GM11168 (cell line): ENCODE results near the gene CTF1.

ENCODE experiments used
- in situ Hi-C: fragments of 300-500 bp; cut with MboI; formaldehyde crosslinking; loops from one replicate; pipeline ENCODE4 v1.12.0; 2022; ENCODE audit warnings: low sequenced_read_pairs; ENCODE audit not compliant: unreplicated experiment

CTF1 gene

GRCh38 chr16:30904114-30904780, 7.8 kb downstream of the CTF1 start:
- in situ Hi-C loops: no loop called here

DNA sequence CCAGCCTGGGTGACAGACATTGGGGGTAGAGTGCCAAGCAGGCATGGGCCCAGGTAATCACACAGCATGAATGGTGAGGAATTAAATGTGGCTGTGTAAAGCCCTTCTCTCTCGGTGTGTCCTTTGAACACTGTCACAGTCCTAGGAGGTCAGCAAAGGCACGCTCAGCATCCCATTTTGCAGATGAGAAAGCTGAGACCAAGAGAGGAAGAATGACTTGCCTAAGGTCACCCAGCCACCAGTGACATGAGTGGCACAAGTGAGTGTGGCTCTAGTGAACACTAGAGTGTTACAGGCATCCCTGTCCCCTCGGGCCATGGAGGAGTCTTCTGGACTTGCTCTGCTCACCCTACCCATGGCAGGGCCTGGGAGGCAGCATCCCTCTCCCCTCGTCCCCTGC, 10.7 kb downstream of the CTF1 start:
- in situ Hi-C loops: loop anchor here (5.0 kb wide), 1 partner anchor 60 kb away; no protein-coding TSS in a partner anchor

DNA sequence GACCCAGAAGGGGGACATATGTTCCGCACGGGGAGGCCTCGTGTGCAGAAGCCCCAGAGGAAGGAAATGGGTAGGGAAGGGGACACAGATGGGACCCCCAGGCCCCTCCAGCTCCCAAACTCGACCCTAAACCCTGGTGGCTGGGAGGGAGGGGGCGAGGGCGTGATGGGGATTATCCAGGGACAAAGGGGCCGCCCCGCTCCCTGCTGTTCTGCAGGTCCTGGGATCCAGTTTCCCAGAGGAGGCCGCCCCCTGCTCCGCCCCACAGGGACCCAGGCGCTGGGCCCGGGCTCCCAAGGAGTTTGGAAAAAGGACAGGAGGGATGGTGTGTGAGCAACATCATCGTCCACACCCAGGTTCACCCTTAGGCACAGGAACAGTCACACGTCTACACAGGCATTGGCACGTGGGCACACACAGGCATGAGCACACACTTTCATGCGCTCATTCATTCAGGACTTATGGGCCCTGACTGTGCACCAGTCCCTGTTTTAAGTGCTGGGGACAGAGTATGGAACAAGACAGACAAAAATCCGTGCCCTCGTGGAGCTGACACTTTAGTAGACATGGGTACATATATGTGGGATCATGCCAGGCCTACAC, 14.1 kb downstream of the CTF1 start:
- in situ Hi-C loops: no loop called here

GRCh38 chr16:30912794-30913412, 16.5 kb downstream of the CTF1 start:
- in situ Hi-C loops: no loop called here

DNA sequence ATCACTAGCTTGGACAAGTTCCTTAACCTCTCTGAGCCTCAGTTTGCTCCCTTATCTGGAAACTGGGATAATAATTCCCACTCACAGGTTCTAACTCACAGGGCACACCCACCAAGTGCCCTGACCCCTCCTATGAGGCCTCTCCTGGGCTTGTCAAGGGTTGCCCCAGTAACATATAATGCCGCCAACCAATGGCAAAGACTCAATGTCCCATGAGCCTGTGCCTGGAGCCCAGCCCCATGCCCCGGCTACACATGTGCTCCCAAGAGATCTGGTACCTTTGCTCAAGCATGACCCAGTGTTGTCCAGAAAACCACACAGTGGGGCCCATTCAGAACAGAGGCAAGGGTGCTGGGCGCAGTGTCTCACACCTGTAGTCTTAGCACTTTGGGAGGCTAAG, 18.4 kb downstream of the CTF1 start:
- in situ Hi-C loops: no loop called here

DNA sequence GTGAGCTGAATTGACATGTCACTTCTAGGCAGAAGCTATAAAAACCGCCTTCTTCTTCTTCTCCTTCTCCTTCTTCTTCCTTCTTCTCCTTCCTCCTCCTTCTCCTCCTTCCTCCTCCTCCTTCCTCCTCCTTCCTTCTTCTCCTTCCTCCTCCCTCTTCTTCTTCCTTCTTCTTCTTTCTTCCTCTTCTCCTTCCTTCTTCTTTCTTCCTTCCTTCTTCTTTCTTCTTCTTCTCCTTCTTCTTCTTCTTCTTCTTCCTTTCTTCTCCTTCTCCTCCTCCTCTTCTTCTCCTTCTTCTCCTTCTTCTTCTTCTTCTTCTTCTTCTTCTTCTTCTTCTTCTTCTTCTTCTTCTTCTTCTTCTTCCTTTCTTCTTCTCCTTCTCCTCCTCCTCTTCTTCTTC, 22.2 kb downstream of the CTF1 start:
- in situ Hi-C loops: no loop called here

GRCh38 chr16:30920891-30921290, 24.5 kb downstream of the CTF1 start:
- in situ Hi-C loops: no loop called here

DNA sequence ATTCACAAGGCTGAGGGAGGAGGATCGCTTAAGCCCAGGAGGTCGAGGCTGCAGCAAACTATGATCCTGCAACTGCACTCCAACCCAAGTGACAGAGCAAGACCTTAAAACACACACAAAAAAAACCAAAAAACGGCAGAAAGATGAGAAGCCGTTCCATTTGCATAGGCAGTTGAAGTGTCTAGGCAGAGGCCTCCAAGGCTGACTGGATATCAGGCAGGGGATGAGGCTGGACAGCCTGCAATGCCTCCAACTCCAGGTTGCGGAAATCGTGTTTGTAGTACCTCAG, 25.0 kb downstream of the CTF1 start:
- in situ Hi-C loops: no loop called here

- in situ Hi-C loops: no loop called here
These were observed 25.5 kb downstream of the CTF1 start for GRCh38 chr16:30921748-30922419.

- in situ Hi-C loops: no loop called here
These were observed 26.1 kb downstream of the CTF1 start for GRCh38 chr16:30922420-30922959.

- in situ Hi-C loops: no loop called here
These were observed 26.6 kb downstream of the CTF1 start for GRCh38 chr16:30922960-30923535.

DNA sequence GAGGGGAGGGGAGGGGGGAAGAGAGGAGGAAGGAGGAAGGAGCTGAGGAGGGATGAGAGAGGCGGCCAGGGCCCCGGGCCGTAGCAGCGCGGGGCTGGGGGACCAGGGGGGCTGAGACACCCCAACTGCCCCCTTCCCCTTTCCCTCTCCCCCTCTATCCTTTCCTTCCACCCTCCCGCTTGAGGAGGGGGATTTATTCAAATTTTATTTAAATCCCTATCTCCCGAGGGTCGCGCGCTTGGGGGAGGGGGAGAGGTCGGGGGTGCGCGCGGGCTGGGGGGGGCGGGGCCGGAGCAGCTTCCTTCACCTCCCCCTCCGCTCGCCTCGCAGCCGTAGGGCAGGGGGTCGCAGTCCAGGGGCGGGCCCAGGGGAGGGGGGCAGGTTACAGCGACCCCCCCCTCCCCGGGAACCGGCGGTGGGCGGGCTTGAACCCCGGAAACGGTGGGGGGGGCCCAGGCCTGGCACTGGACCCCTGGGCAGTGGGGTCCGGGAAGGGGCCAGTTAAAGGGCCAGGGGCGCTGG, 27.2 kb downstream of the CTF1 start, which contains the start of gene FBXL19:
FBXL19 (plus strand) TSS at position 19 of the 522 bp plus-strand sequence. CDS start 2,183 bp downstream, outside the sequence.
- in situ Hi-C loops: no loop called here

- in situ Hi-C loops: no loop called here
These were observed 27.9 kb downstream of the CTF1 start for GRCh38 chr16:30924076-30924912.

- in situ Hi-C loops: no loop called here
These were observed 28.7 kb downstream of the CTF1 start for GRCh38 chr16:30924913-30925631.

DNA sequence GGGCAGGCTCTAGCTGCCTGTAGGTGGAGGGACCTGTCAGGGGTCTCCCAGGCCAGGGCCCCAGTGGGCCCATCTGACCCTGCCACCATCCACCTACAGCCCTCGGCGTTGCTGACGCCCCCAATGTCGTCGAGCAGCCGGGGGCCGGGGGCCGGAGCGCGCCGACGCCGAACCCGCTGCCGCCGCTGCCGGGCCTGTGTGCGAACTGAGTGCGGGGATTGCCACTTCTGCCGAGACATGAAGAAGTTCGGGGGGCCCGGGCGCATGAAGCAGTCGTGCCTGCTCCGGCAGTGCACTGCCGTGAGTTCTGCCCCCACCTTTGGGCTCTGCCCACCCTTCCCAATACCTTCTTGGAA, 29.2 kb downstream of the CTF1 start:
- in situ Hi-C loops: no loop called here

GRCh38 chr16:30925995-30926811, 29.8 kb downstream of the CTF1 start:
- in situ Hi-C loops: no loop called here

GRCh38 chr16:30926937-30927788, 30.7 kb downstream of the CTF1 start:
- in situ Hi-C loops: no loop called here
